C4-2B (cell line): ENCODE results near the gene XYLT1.

Experiments
- CTCF ChIP-seq: fragments of 450-650 bp; conservative IDR thresholded peaks from 2 replicates; pipeline ENCODE4 v1.5.1; 2017; ENCODE audit warnings: mild to moderate bottlenecking
- ZFX ChIP-seq: fragments of 450-650 bp; IDR thresholded peaks from 2 replicates; pipeline ENCODE4 v1.6.1; 2017

GRCh38 chr16:17129971-17130370 is 340.8 kb downstream of the XYLT1 start:
- TF ChIP-seq CTCF (no peak), ZFX (no peak)
